H9 (cell line): Measurements from ENCODE around the gene DLK2. TPM values are rescaled to one million over a fixed set of nuclear protein-coding genes. Genes with fewer than 3 reads are reported as not detected.

Source experiments
- DNase-seq: peaks from one replicate; pipeline ENCODE4 v3.0.0-alpha.2; 2017
- H2AFZ ChIP-seq: one replicate; pipeline ENCODE4 v1.6.1; 2013; ENCODE audit warnings: mild to moderate bottlenecking, low read length, control low read depth, moderate library complexity
- H2AK5ac ChIP-seq: 2 replicates; pipeline ENCODE4 v1.6.1; 2013; ENCODE audit warnings: low read length, control low read depth, mixed read lengths; ENCODE audit not compliant: insufficient read length
- H2BK120ac ChIP-seq: one replicate; pipeline ENCODE4 v1.6.1; 2013; ENCODE audit warnings: low read depth, mild to moderate bottlenecking, low read length, control low read depth, inconsistent platforms; ENCODE audit not compliant: poor library complexity, severe bottlenecking
- H2BK12ac ChIP-seq: 2 replicates; pipeline ENCODE4 v1.6.1; 2013; ENCODE audit warnings: low read length, control low read depth, mixed read lengths, low read depth; ENCODE audit not compliant: insufficient read length
- H2BK15ac ChIP-seq: 2 replicates; pipeline ENCODE4 v1.6.1; 2013; ENCODE audit warnings: low read depth, low read length, control low read depth
- H2BK20ac ChIP-seq: one replicate; pipeline ENCODE4 v1.6.1; 2013; ENCODE audit warnings: low read depth, mild to moderate bottlenecking, low read length, control low read depth, inconsistent platforms; ENCODE audit not compliant: poor library complexity, severe bottlenecking
- H2BK5ac ChIP-seq: 2 replicates; pipeline ENCODE4 v1.6.1; 2013; ENCODE audit warnings: low read length, control low read depth, mixed read lengths; ENCODE audit not compliant: insufficient read length
- H3K14ac ChIP-seq: 2 replicates; pipeline ENCODE4 v1.6.1; 2013; ENCODE audit warnings: low read length, control low read depth; ENCODE audit not compliant: insufficient read depth
- H3K18ac ChIP-seq: 2 replicates; pipeline ENCODE4 v1.6.1; 2013; ENCODE audit warnings: low read depth, mild to moderate bottlenecking, mixed read lengths, low read length, control low read depth; ENCODE audit not compliant: insufficient read length
- H3K23ac ChIP-seq: 2 replicates; pipeline ENCODE4 v1.6.1; 2013; ENCODE audit warnings: low read length, control low read depth, mixed read lengths, low read depth; ENCODE audit not compliant: insufficient read length
- H3K23me2 ChIP-seq: 2 replicates; pipeline ENCODE4 v1.6.1; 2013; ENCODE audit warnings: low read depth, mild to moderate bottlenecking, mixed read lengths, low read length, control low read depth; ENCODE audit not compliant: insufficient read length, poor library complexity, severe bottlenecking
- H3K27ac ChIP-seq: 2 replicates; pipeline ENCODE4 v1.5.1; 2013; ENCODE audit warnings: low read length, control low read depth, mixed read lengths, low read depth; ENCODE audit not compliant: insufficient read length
- H3K27me3 ChIP-seq: 2 replicates; pipeline ENCODE4 v1.6.1; 2013; ENCODE audit warnings: low read length, control low read depth, inconsistent platforms; ENCODE audit not compliant: insufficient read depth
- H3K4ac ChIP-seq: 2 replicates; pipeline ENCODE4 v1.6.1; 2013; ENCODE audit warnings: low read depth, mild to moderate bottlenecking, control low read depth, inconsistent platforms, low read length, moderate library complexity
- H3K4me1 ChIP-seq: 2 replicates; pipeline ENCODE4 v1.6.1; 2013; ENCODE audit warnings: low read length, control low read depth, inconsistent platforms; ENCODE audit not compliant: insufficient read depth
- H3K4me2 ChIP-seq: 2 replicates; pipeline ENCODE4 v1.6.1; 2013; ENCODE audit warnings: low read length, control low read depth, mixed read lengths; ENCODE audit not compliant: insufficient read length, insufficient read depth
- H3K56ac ChIP-seq: 2 replicates; pipeline ENCODE4 v1.6.1; 2013; ENCODE audit warnings: low read depth, mild to moderate bottlenecking, mixed read lengths, low read length, control low read depth; ENCODE audit not compliant: insufficient read length
- H3K79me1 ChIP-seq: 2 replicates; pipeline ENCODE4 v1.6.1; 2013; ENCODE audit warnings: low read depth, mild to moderate bottlenecking, moderate library complexity, low read length, control low read depth, inconsistent platforms; ENCODE audit not compliant: insufficient read depth, poor library complexity, severe bottlenecking
- H3K79me2 ChIP-seq: 2 replicates; pipeline ENCODE4 v1.6.1; 2013; ENCODE audit warnings: low read length, control low read depth, inconsistent platforms; ENCODE audit not compliant: insufficient read depth
- H3K9ac ChIP-seq: 2 replicates; pipeline ENCODE4 v1.6.1; 2013; ENCODE audit warnings: low read length, control low read depth, mixed read lengths; ENCODE audit not compliant: insufficient read length; ENCODE audit errors: extremely low read depth
- H3K9me3 ChIP-seq: one replicate; pipeline ENCODE4 v1.6.1; 2013; ENCODE audit warnings: low read depth, low read length, inconsistent platforms; ENCODE audit not compliant: control insufficient read depth
- H3T11ph ChIP-seq: one replicate; pipeline ENCODE4 v1.6.1; 2013; ENCODE audit warnings: mild to moderate bottlenecking, low read length, control low read depth, inconsistent platforms
- H4K20me1 ChIP-seq: one replicate; pipeline ENCODE4 v1.6.1; 2013; ENCODE audit not compliant: control insufficient read depth, insufficient read length, insufficient read depth
- H4K5ac ChIP-seq: 2 replicates; pipeline ENCODE4 v1.6.1; 2013; ENCODE audit warnings: low read depth, mild to moderate bottlenecking, mixed read lengths, low read length, control low read depth; ENCODE audit not compliant: insufficient read length
- H4K8ac ChIP-seq: replicated peaks from 2 replicates; pipeline ENCODE4 v1.6.1; 2013; ENCODE audit warnings: low read length, control low read depth, mixed read lengths, low read depth; ENCODE audit not compliant: insufficient read length
- H4K91ac ChIP-seq: 2 replicates; pipeline ENCODE4 v1.6.1; 2013; ENCODE audit warnings: low read depth, mild to moderate bottlenecking, moderate library complexity, mixed read lengths, low read length, control low read depth; ENCODE audit not compliant: insufficient read length
- H3K27ac Mint-ChIP-seq, 3 experiments: 2 replicates in 2 of 3; 3 replicates in 1 of 3; pipeline ENCODE4 v1.8.0; 2020 to 2021; ENCODE audit warnings: mixed read lengths in 3 of 3, mild to moderate bottlenecking in 1 of 3, moderate library complexity in 1 of 3
- H3K27me3 Mint-ChIP-seq: 2 replicates; pipeline ENCODE4 v1.8.0; 2021; ENCODE audit warnings: low read depth, mild to moderate bottlenecking, moderate library complexity, mixed read lengths
- H3K36me3 Mint-ChIP-seq, 3 experiments: 2 replicates in 2 of 3; 3 replicates in 1 of 3; pipeline ENCODE4 v1.8.0; 2020 to 2021; ENCODE audit warnings: low read depth in 3 of 3, mixed read lengths in 3 of 3; ENCODE audit not compliant: insufficient read depth in 1 of 3
- H3K4me1 Mint-ChIP-seq, 2 experiments: 2 replicates each; pipeline ENCODE4 v1.8.0; 2020; ENCODE audit warnings: mixed read lengths in 2 of 2
- H3K4me3 Mint-ChIP-seq, 2 experiments: 2 replicates in 1 of 2; 3 replicates in 1 of 2; pipeline ENCODE4 v1.8.0; 2020 to 2021; ENCODE audit warnings: mild to moderate bottlenecking in 2 of 2, mixed read lengths in 2 of 2, moderate library complexity in 1 of 2
- H3K9me3 Mint-ChIP-seq, 2 experiments: 2 replicates in 1 of 2; 3 replicates in 1 of 2; pipeline ENCODE4 v1.8.0; 2020; ENCODE audit warnings: mild to moderate bottlenecking in 2 of 2, mixed read lengths in 2 of 2, moderate library complexity in 1 of 2
- WGBS: extraction: QIAGEN DNeasy Blood & Tissue Kit; methylation state at CpG from one replicate; pipeline ENCODE4 v1.1.7; 2013; ENCODE audit warnings: missing lambda C conversion rate, low lambda C conversion rate, mixed read lengths; ENCODE audit not compliant: insufficient read length; ENCODE audit errors: extremely low coverage; 5-methylcytosine and 5-hydroxymethylcytosine counted together
- total RNA-seq: library from RNA; stranded (reverse); gene quantifications from 2 replicates; pipeline ENCODE4 v1.2.1, GENCODE V29; 2021
- TF ChIP-seq, protein P1 (sequence below): fragments of 200-600 bp; sonication (generic); conservative IDR thresholded peaks from 3 replicates; pipeline ENCODE4 v1.8.0; 2021; ENCODE audit warnings: antibody characterized with exemption, mild to moderate bottlenecking

The DLK2 gene
- total RNA-seq, 1 experiment from 2014 or later = 0.96 TPM

DNA sequence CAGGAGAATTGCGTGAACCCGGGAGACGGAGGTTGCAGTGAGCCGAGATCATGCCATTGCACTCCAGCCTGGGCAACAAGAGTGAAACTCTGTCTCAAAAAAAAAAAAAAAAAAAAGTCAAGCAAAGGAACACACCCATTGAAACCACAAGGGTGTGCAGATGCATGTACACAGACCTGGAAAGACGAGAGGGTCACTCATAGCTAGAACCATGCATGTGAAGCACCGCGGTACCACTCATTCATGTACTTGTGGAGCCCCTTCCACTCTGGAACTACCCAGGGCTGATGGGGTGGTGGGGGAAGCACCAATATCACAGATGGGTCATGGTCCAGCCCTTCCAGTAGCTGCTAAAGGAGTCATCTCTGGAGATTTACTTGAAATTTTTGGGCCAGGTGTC is 14.6 kb upstream of the DLK2 start:
- Histone ChIP-seq H3K14ac (no peak overlapping the region), H3K18ac (no peak overlapping the region), H3K23ac (no peak overlapping the region), H3K23me2 (no peaks in the 10 kb centered on the region), H4K5ac (no peak overlapping the region), H4K20me1 (no peaks in the 10 kb centered on the region), H3T11ph (no peak overlapping the region), H3K4me2 (no peak overlapping the region), H2AK5ac (no peak overlapping the region), H2BK120ac (no peak overlapping the region), H3K27ac (no peak overlapping the region), H3K79me1 (no peaks in the 10 kb centered on the region), H2BK5ac (no peak overlapping the region), H3K56ac (no peak overlapping the region), H3K4me1 (peaks cover 3% of the 10 kb centered on the region; the same call in 1 of the 2 replicates), H3K79me2 (no peaks in the 10 kb centered on the region), H4K8ac (no peak overlapping the region), H2AFZ (no peak overlapping the region), H2BK12ac (no peak overlapping the region), H3K4ac (no peak overlapping the region), H2BK20ac (no peak overlapping the region), H4K91ac (no peak overlapping the region), H2BK15ac (no peak overlapping the region), H3K9ac (no peak overlapping the region), H3K27me3 (no peaks in the 10 kb centered on the region), H3K9me3 (no peaks in the 10 kb centered on the region)
- WGBS = no CpG with 5 or more reads among the region's 7 CpGs
- no peaks in the 10 kb centered on the region for H3K9me3 Mint-ChIP-seq
- no peaks in the 10 kb centered on the region for H3K36me3 Mint-ChIP-seq
- TF ChIP-seq, protein P1, sequence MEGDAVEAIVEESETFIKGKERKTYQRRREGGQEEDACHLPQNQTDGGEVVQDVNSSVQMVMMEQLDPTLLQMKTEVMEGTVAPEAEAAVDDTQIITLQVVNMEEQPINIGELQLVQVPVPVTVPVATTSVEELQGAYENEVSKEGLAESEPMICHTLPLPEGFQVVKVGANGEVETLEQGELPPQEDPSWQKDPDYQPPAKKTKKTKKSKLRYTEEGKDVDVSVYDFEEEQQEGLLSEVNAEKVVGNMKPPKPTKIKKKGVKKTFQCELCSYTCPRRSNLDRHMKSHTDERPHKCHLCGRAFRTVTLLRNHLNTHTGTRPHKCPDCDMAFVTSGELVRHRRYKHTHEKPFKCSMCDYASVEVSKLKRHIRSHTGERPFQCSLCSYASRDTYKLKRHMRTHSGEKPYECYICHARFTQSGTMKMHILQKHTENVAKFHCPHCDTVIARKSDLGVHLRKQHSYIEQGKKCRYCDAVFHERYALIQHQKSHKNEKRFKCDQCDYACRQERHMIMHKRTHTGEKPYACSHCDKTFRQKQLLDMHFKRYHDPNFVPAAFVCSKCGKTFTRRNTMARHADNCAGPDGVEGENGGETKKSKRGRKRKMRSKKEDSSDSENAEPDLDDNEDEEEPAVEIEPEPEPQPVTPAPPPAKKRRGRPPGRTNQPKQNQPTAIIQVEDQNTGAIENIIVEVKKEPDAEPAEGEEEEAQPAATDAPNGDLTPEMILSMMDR = no peak
- DNase-seq = no peak
- H3K4me3 Mint-ChIP-seq = no peak overlapping the region
- H3K27ac Mint-ChIP-seq = no peak overlapping the region; a peak in 2 of 7 replicates
- H3K27me3 Mint-ChIP-seq = peaks cover 6% of the 10 kb centered on the region
- H3K4me1 Mint-ChIP-seq = peaks cover 12 to 15% of the 10 kb centered on the region in 2 experiments
